8988T (cell line): ENCODE data around the gene AFAP1.

Experiments used
- DNase-seq: peaks from one replicate; pipeline ENCODE4 v3.0.0; 2011

Gene AFAP1

GRCh38 chr4:7910952-7911578 lies 28.6 kb downstream of the AFAP1 start:
- no peak for DNase-seq

GRCh38 chr4:7910263-7910896 lies 29.3 kb downstream of the AFAP1 start:
- DNase-seq = no peak

GRCh38 chr4:7909463-7910262 lies 30.0 kb downstream of the AFAP1 start:
- no peak for DNase-seq

GRCh38 chr4:7908668-7909067 lies 31.0 kb downstream of the AFAP1 start:
- no peak for DNase-seq

- DNase-seq = no peak
Observed at GRCh38 chr4:7907142-7907541, 32.5 kb downstream of the AFAP1 start.

GRCh38 chr4:7906171-7906701 lies 33.4 kb downstream of the AFAP1 start:
- DNase-seq = no peak

- DNase-seq = no peak
Observed at GRCh38 chr4:7904952-7905915, 34.4 kb downstream of the AFAP1 start.

- no peak for DNase-seq
Observed at GRCh38 chr4:7903791-7904516, 35.7 kb downstream of the AFAP1 start.

GRCh38 chr4:7902826-7903225 lies 36.8 kb downstream of the AFAP1 start:
- no peak for DNase-seq

- DNase-seq = no peak
Observed at GRCh38 chr4:7902101-7902553, 37.5 kb downstream of the AFAP1 start.

- DNase-seq = no peak
Observed at GRCh38 chr4:7901311-7901885, 38.3 kb downstream of the AFAP1 start.

- DNase-seq = no peak
Observed at GRCh38 chr4:7900334-7900909, 39.2 kb downstream of the AFAP1 start.

GRCh38 chr4:7899184-7899869 lies 40.3 kb downstream of the AFAP1 start:
- no peak for DNase-seq

GRCh38 chr4:7898385-7898784 lies 41.3 kb downstream of the AFAP1 start:
- no peak for DNase-seq

- DNase-seq = no peak
Observed at GRCh38 chr4:7897811-7898210, 41.9 kb downstream of the AFAP1 start.

- DNase-seq = no peak
Observed at GRCh38 chr4:7894677-7895181, 44.9 kb downstream of the AFAP1 start.

- DNase-seq = no peak
Observed at GRCh38 chr4:7894098-7894676, 45.5 kb downstream of the AFAP1 start.

- DNase-seq = no peak
Observed at GRCh38 chr4:7893539-7893938, 46.1 kb downstream of the AFAP1 start.

GRCh38 chr4:7892212-7893019 lies 47.2 kb downstream of the AFAP1 start:
- DNase-seq = no peak
